Activated CD8-positive, alpha-beta T cell treated with anti-CD3 and anti-CD28 coated beads, Interleukin-2, amount 10 ng/mL, durations not matched to agents 7 days and 5 days (primary cell): ENCODE measurements around the gene ZNF660. TPM values are rescaled to one million over a fixed set of nuclear protein-coding genes. Genes with fewer than 3 reads are reported as not detected.
"Not testable (repeated sequence)": the region's sequence is repeated elsewhere in the genome, so short reads cannot be mapped to it uniquely, and the experiment has no call there.

Experiments
- ATAC-seq: fragments of 150-1000 bp; cut with Tn5 transposase; one replicate; pipeline ENCODE4 v1.10.0; 2021; ENCODE audit warnings: moderate library complexity
- CTCF ChIA-PET: fragments of 350-600 bp; sonication (Branson Sonifier 250); formaldehyde crosslinking; loops from one replicate; lab custom pipeline; 2021; ENCODE audit warnings: antibody characterized with exemption; lab: Charles Lee
- POLR2A ChIA-PET: fragments of 350-600 bp; sonication (Branson Sonifier 250); formaldehyde crosslinking; loops from one replicate; lab custom pipeline; 2021; ENCODE audit warnings: antibody characterized with exemption; lab: Charles Lee
- DNase-seq: peaks from one replicate; pipeline ENCODE4 v3.0.0-alpha.2; 2020
- H3K27ac Mint-ChIP-seq: one replicate; pipeline ENCODE4 v1.8.0; 2021; ENCODE audit warnings: mild to moderate bottlenecking, mixed read lengths
- H3K27me3 Mint-ChIP-seq: one replicate; pipeline ENCODE4 v1.8.0; 2021; ENCODE audit warnings: low read depth, mixed read lengths
- H3K36me3 Mint-ChIP-seq: one replicate; pipeline ENCODE4 v1.8.0; 2021; ENCODE audit warnings: low read depth, mixed read lengths
- H3K4me1 Mint-ChIP-seq: one replicate; pipeline ENCODE4 v1.8.0; 2021; ENCODE audit warnings: low read depth, mixed read lengths
- H3K4me3 Mint-ChIP-seq: one replicate; pipeline ENCODE4 v1.8.0; 2021; ENCODE audit warnings: mild to moderate bottlenecking, mixed read lengths
- H3K9me3 Mint-ChIP-seq: one replicate; pipeline ENCODE4 v1.8.0; 2022; ENCODE audit warnings: mixed read lengths; ENCODE audit not compliant: insufficient read depth
- total RNA-seq, 2 experiments: library from RNA; stranded (reverse); gene quantifications; one replicate each; pipeline ENCODE4 v1.2.3, GENCODE V29; 2021

Gene ZNF660
- total RNA-seq, 2 experiments from 2014 or later: 0.55 to 0.83 TPM

DNA sequence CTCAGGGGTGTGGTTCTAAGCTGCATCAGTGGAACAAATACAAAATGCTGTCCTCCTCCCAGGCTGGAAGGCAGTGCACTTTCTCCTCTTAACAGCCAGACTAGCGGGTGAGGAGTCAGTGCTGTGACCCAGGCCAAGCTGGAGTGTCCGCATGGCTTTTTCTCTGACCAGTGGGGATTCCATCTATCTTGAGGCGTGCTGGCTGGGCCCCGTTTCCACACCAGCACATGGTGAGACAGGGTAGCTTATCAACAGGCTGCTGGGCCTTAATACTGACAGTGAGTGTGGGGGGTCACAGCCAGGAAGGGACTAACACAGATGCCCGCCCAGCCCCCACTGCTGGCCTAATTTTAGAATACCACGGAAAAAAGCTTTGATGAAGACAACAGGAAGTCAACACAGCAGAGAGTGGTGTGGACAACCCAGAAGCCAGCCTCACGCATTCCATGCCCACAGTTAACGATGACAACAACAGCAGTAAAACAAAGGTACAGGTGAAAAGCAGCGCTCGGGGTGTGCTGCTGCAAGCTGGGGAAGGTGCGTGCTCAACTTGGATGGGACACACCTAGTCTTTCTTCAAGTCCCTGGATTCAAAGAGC, 7.3 kb upstream of the ZNF660 start:
- peaks cover 14% of the 10 kb centered on the region for H3K9me3 Mint-ChIP-seq

DNA sequence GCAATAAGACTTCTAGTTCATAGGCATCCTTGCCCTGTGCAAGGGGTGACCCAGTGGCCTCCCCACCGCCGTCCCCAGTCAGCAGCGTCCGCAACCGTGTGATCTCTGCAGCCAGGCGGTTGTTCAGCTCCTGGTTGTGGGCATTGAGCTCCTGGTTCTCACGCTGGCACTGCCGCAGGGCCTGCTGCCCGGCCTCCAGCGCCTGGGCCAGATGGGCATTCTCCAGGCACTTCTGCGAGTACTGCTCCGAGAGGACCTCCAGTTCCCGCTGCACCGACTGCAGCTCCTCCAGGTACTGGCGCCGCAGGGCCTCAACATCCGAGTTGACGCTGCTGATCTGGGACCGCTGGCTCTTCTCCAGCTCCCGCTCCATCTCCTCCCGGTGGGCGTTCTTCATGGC, 6.4 kb upstream of the ZNF660 start:
- ATAC-seq, H3K27ac Mint-ChIP-seq, CTCF ChIA-PET, H3K4me1 Mint-ChIP-seq, H3K4me3 Mint-ChIP-seq, POLR2A ChIA-PET, H3K27me3 Mint-ChIP-seq, DNase-seq: not testable (repeated sequence)
- Mint-ChIP-seq H3K9me3 (peaks cover 16% of the 10 kb centered on the region), H3K36me3 (peaks cover 19% of the 10 kb centered on the region)

More for the DNA sequence above, 7.3 kb upstream of the ZNF660 start:
- H3K27me3 Mint-ChIP-seq, H3K4me3 Mint-ChIP-seq, H3K4me1 Mint-ChIP-seq, DNase-seq, CTCF ChIA-PET, ATAC-seq, H3K27ac Mint-ChIP-seq, POLR2A ChIA-PET: not testable (repeated sequence)
- peaks cover 19% of the 10 kb centered on the region for H3K36me3 Mint-ChIP-seq

DNA sequence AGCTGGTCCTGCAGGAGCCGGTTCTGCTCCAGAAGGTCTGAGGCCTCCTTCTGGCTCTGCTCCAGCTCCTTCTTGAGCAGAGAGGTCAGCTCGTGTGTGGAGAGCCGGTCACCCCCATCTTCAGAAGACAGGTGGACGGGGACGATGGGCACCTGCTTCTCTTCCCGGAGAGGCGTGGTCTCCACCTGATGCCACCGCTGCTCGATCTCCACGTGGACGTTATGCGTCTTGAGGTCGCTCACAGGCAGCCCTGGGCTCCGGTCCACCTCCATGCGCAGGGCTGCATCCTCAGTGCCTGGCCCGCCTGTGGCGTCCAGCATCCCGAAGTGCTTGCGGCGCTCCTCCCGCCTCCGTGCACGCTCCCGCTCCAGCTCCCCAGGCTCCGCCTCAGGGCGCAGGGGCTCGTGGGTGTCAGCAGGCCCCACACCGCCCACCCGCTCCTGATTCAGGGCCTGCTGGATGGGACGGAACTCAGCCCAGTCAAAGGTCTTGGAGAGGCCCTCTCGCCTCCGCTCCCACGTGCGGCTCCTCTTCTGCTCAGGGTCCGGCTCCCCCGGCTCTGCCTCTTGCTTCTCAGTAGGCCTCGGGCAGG, 5.7 kb upstream of the ZNF660 start:
- peaks cover 21% of the 10 kb centered on the region for H3K9me3 Mint-ChIP-seq
- H3K4me3 Mint-ChIP-seq, ATAC-seq, DNase-seq, CTCF ChIA-PET, POLR2A ChIA-PET, H3K27ac Mint-ChIP-seq, H3K27me3 Mint-ChIP-seq, H3K4me1 Mint-ChIP-seq: not testable (repeated sequence)
- peaks cover 21% of the 10 kb centered on the region for H3K36me3 Mint-ChIP-seq

DNA sequence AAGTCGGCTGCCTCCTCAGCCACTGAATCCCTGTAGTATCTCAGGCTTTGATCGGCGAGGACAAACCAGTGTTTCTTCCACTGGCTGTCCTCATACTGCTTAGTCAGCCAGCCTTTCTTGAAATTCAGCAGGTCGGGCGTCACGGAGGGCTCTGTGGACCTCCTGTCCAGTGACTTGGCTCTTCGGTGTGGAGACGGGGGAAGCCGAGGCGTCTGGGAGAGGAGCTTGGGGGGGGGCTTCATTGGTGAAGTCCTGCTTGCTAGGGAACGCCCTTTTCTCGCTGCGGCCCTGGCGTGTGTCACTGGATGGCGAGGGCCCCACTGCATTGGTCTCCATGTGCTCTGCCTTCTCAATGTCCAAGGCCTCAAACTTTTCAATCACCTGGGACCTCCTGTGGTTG, 5.0 kb upstream of the ZNF660 start:
- H3K4me3 Mint-ChIP-seq, H3K4me1 Mint-ChIP-seq, DNase-seq, ATAC-seq, CTCF ChIA-PET, POLR2A ChIA-PET, H3K27ac Mint-ChIP-seq, H3K27me3 Mint-ChIP-seq: not testable (repeated sequence)
- H3K9me3 Mint-ChIP-seq: peaks cover 21% of the 10 kb centered on the region
- peaks cover 21% of the 10 kb centered on the region for H3K36me3 Mint-ChIP-seq

DNA sequence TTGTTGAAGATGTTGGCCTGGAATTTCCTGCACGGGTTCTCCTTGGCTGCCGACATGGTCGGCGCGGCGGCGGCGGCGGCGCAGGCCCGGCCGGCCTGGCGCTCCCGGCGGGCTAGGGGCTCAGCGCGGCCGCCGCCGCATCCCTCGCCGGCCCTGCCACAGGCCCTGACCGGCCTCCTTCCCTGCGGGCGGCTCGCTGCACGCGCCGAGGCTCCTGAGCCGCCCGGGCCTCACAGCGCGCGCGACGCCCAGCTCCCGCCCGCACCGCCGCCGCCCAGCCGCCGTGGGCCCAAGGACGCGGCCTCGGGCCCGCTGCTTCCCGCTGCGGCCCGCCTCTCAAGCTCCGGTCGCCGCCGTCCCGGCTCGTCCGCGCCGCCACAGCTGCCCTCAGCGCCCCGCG, 3.8 kb upstream of the ZNF660 start:
- Mint-ChIP-seq H3K36me3 (peaks cover 21% of the 10 kb centered on the region), H3K9me3 (peaks cover 21% of the 10 kb centered on the region)
- H3K27ac Mint-ChIP-seq, CTCF ChIA-PET, H3K4me1 Mint-ChIP-seq, DNase-seq, POLR2A ChIA-PET, H3K27me3 Mint-ChIP-seq, H3K4me3 Mint-ChIP-seq, ATAC-seq: not testable (repeated sequence)

DNA sequence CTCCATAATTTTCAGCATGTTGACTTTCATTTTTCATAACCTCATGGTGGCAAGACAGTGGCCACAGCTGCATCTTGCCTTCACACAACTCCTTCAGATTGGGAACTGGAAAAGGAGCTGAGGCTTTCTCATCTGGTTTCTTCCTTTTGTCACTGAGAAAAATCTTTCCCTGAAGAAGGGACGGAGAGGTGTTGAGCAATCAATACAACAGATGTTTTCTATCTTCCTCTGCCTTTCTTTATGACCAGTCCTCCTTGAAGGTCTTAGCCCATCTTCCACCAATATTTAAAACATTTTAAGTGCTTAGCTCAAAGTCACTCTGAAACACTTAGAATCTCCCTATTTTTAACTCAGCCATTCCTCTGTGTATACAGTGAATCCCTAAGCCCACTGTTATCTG, 11.9 kb downstream of the ZNF660 start:
- POLR2A ChIA-PET: no interaction called here
- peaks cover 5% of the 10 kb centered on the region for H3K36me3 Mint-ChIP-seq
- CTCF ChIA-PET: interaction anchor here (1.4 kb wide), 1 partner anchor 318 kb away, joined by 3 read pairs; no protein-coding TSS in a partner anchor

DNA sequence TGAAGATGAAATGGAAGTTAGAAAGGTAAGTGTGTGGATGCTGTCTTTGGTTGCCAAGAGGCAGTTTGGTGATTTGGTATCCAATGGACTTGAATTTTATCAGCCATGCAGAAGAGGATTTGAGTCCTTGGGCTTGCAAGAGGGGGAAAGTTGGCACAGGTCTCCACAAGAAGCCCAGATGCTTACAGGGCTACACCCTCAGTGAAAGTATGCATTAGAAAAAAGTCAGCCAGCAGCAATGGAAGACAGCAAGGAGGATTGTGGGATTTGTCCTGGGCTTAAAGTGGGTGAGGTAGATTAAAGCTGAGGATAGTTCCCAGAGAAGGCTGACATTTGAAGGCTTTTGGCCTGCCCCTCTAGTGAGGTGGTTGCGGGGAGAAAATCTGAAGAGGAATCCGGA, 17.0 kb downstream of the ZNF660 start:
- H3K4me1 Mint-ChIP-seq: no peaks in the 10 kb centered on the region
- no peak overlapping the region for H3K27ac Mint-ChIP-seq
- ChIA-PET CTCF (no interaction called here), POLR2A (no interaction called here)
- ATAC-seq: no peak
- no peak for DNase-seq
- H3K9me3 Mint-ChIP-seq: peaks cover 4% of the 10 kb centered on the region
- no peaks in the 10 kb centered on the region for H3K27me3 Mint-ChIP-seq
- H3K4me3 Mint-ChIP-seq: no peak overlapping the region
- H3K36me3 Mint-ChIP-seq: no peaks in the 10 kb centered on the region

More for the DNA sequence above, 11.9 kb downstream of the ZNF660 start:
- Mint-ChIP-seq H3K27ac (no peak overlapping the region), H3K4me1 (no peaks in the 10 kb centered on the region), H3K9me3 (peaks cover 17% of the 10 kb centered on the region), H3K4me3 (no peak overlapping the region), H3K27me3 (no peaks in the 10 kb centered on the region)
- ATAC-seq (no peak), DNase-seq (no peak)

DNA sequence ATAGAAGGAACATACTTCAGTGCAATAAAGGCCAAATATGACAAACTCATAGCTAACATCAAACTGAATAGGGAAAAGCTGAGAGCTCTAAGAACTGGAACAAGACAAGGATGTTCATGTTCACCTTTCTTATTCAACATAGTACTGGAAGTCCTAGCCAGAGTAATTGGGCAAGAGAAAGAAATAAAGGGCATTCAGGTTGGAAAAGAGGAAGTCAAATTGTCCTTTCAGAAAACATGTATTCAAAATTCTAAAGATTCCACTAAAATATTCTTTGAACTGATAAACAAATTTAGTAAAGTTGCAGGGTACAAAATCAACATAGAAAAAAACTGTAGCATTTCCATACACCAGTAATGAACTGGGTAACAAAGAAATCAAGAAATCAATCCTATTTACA, 27.9 kb downstream of the ZNF660 start:
- Mint-ChIP-seq H3K9me3 (peaks cover 7% of the 10 kb centered on the region), H3K27ac (no peak overlapping the region), H3K27me3 (peaks cover 2% of the 10 kb centered on the region), H3K4me3 (no peak overlapping the region), H3K4me1 (no peaks in the 10 kb centered on the region), H3K36me3 (peaks cover 3% of the 10 kb centered on the region)
- ChIA-PET POLR2A (no interaction called here), CTCF (no interaction called here)
- DNase-seq: no peak
- ATAC-seq: no peak

DNA sequence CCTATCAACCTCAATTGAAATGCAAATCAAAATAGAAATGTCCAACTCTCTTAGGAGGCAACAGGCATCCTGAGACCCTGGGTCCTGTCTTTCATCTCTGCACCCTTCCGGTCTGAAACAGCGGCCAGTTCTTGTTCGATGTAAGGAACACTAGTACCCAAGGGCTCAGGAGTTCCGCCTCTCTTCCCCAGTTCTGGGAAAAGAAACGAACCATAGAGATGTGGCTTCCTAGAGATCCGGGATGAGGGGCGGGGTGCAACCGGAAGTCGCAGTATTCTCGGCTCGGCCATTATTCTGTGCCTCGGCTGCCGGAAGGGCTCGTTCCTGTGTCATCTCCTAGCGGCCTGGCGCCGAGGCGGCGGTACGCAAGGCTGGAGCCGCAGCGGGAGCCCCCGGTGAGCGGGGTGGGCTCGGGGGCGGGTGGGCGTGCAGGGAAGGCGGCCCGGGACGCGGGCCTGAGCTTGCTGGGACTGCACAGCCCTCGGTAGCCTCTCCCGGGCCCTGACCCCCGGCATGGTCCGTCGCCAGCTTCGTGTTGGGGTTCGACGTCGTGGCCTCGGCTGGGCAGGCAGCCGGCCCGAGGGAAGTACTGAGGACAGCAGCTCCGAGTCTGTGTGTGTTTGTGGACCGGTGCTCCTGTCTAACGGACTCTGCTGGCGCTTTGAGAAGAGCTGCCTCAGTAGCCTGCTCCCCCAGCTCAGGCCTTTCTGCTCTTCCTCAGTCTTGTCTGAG, 40.2 kb downstream of the ZNF660 start, which contains the start of gene ZNF197:
TSS of gene ZNF197 (plus strand) at position 288 of the 732 bp plus-strand sequence. CDS start 4,119 bp downstream, outside the sequence.
- POLR2A ChIA-PET: interaction anchor here (0.7 to 1.6 kb wide), 7 partner anchors 24 to 287 kb away, joined by 3 to 8 read pairs (median 4); partner anchors contain the start of genes KIAA1143, KIF15, ZKSCAN7 and ZNF35
- peak within 1 kb of the TSS; percentile 87 for H3K27ac Mint-ChIP-seq
- H3K4me3 Mint-ChIP-seq: peak within 1 kb of the TSS; percentile 90
- no peaks in the 10 kb centered on the region for H3K27me3 Mint-ChIP-seq
- DNase-seq (peak; percentile 75), ATAC-seq (peak; percentile 87)
- CTCF ChIA-PET: interaction anchor here (1.0 to 1.2 kb wide), 2 partner anchors 9 to 18 kb away, joined by 4 read pairs; no protein-coding TSS in a partner anchor
- H3K9me3 Mint-ChIP-seq: peaks cover 3% of the 10 kb centered on the region
- H3K4me1 Mint-ChIP-seq: peaks cover 23% of the 10 kb centered on the region
- H3K36me3 Mint-ChIP-seq: peaks cover 26% of the 10 kb centered on the region

DNA sequence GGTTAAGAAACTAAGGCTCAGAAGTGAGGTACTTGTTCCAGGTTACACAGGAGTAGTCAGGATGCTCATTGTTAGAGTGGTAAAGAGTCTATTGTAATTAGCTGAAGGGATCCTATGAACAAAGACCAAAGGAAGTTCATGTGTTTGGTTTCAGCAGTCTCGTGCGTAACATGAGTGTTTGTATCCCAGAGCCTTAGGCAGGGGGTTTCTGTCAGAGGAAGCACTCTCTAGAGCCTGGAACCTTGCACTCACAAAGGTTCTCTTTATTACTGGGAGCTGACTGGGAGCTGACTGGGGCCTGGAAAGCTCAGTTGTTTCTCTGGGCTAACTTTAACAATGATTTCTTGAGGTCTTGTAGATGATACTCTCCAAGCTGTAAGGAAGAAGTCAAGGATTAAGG, 44.0 kb downstream of the ZNF660 start:
- ChIA-PET CTCF (no interaction called here), POLR2A (no interaction called here)
- Mint-ChIP-seq H3K9me3 (no peaks in the 10 kb centered on the region), H3K4me3 (no peak overlapping the region), H3K27me3 (no peaks in the 10 kb centered on the region), H3K27ac (no peak overlapping the region), H3K36me3 (peaks cover 53% of the 10 kb centered on the region), H3K4me1 (peaks cover 26% of the 10 kb centered on the region)
- ATAC-seq (no peak), DNase-seq (no peak)

DNA sequence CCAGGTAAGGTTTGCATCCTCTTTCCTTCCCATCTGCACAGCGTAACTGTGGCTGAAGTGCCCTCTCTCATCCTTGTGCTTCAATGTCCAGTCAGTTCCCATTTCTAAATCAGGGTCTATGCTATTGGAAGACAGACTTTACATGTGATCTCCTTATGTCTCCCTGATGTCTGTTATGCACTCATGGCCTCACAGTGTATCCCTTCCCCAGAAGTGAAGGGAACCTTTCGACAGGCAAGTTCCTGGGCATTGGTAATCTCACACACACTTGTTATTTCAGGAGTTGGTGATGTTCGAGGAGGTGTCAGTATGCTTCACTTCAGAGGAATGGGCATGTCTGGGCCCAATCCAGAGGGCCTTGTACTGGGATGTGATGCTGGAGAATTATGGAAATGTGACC, 47.4 kb downstream of the ZNF660 start:
- POLR2A ChIA-PET: no interaction called here
- DNase-seq (no peak), ATAC-seq (no peak)
- Mint-ChIP-seq H3K36me3 (peaks cover 76% of the 10 kb centered on the region), H3K9me3 (peaks cover 16% of the 10 kb centered on the region), H3K27me3 (no peaks in the 10 kb centered on the region), H3K4me3 (no peak overlapping the region), H3K4me1 (peaks cover 7% of the 10 kb centered on the region), H3K27ac (no peak overlapping the region)
- CTCF ChIA-PET: no interaction called here

DNA sequence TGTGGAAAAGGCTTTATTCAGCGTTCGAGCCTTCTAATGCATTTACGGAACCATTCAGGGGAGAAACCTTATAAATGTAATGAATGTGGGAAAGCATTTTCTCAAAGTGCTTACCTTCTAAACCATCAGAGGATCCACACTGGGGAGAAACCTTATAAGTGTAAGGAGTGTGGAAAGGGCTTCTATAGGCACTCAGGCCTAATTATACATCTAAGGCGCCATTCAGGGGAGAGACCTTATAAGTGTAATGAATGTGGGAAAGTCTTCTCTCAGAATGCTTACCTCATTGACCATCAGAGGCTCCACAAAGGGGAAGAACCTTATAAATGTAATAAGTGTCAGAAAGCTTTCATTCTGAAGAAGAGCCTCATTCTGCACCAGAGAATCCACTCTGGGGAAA, 57.6 kb downstream of the ZNF660 start:
- H3K27me3 Mint-ChIP-seq: no peaks in the 10 kb centered on the region
- ChIA-PET POLR2A (no interaction called here), CTCF (no interaction called here)
- H3K36me3 Mint-ChIP-seq: peaks cover 85% of the 10 kb centered on the region
- DNase-seq (no peak), ATAC-seq (no peak)
- no peak overlapping the region for H3K27ac Mint-ChIP-seq
- H3K4me1 Mint-ChIP-seq: peaks cover 3% of the 10 kb centered on the region
- no peak overlapping the region for H3K4me3 Mint-ChIP-seq
- H3K9me3 Mint-ChIP-seq: peaks cover 70% of the 10 kb centered on the region
